ENCODE measurements around the gene MMS22L. TPM values are rescaled to one million over a fixed set of nuclear protein-coding genes. Genes with fewer than 3 reads are reported as not detected.

Gene MMS22L
- total RNA-seq, 1 donor from 2014 or later, result 49.7 TPM

DNA sequence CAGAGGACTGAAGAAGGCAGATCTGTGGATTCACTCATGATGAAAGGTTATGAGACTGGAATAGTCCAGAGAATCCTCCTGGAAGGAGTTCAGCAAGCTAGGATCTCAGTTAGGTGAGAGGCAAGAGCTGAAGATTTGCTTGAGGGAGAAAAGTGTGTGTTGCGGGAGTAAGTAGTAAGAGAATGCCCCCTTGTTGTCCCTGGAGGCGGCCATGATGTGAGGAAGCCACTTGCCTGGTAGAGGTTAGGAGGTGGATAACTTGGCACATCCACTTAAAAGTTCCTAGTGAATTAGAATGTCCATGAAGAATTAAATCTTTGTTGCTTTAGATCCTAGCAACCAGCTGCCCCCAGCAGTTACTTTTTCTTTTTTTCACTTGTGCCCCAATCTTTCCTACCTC lies 162.5 kb downstream of the MMS22L start:
- Mint-ChIP-seq H3K4me1 (ENCODE audit: low read depth) (no peaks in the 10 kb centered on the region), H3K27me3 (ENCODE audit: insufficient read depth) (peaks cover 2% of the 10 kb centered on the region), H3K9me3 (no peaks in the 10 kb centered on the region), H3K27ac (no peak overlapping the region), H3K36me3 (ENCODE audit: low read depth) (no peaks in the 10 kb centered on the region), H3K4me3 (no peak overlapping the region)
- no peak for DNase-seq (ENCODE audit: low spot score)
- intact Hi-C loops (cut with micrococcal nuclease), result no loop called here

DNA sequence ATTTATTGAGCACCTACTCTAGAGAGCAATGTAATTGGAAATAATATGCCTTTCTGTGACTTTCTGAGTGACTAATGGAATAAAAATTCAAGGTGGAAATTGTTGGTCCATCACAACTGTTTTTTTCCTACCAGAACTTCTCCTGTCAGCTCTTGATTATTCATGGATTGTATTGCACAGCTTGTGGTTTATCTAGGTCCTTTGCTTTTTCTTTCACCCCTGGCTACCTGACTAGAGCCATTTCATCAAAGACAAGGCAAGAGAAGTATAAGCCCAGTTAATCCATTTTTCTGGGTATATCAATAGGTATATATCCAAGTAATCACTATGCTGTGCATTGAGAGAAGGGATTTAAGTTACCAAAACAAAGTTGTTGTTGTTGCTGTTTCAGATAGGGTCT lies 168.4 kb downstream of the MMS22L start:
- Mint-ChIP-seq H3K36me3 (ENCODE audit: low read depth) (no peaks in the 10 kb centered on the region), H3K4me1 (ENCODE audit: low read depth) (peaks cover 17% of the 10 kb centered on the region), H3K4me3 (no peak overlapping the region), H3K27ac (no peak overlapping the region), H3K27me3 (ENCODE audit: insufficient read depth) (peaks cover 3% of the 10 kb centered on the region), H3K9me3 (no peaks in the 10 kb centered on the region)
- intact Hi-C loops (cut with micrococcal nuclease), result loop anchor here (5.0 kb wide), 1 partner anchor 207 kb away; no protein-coding TSS in a partner anchor
- DNase-seq (ENCODE audit: low spot score), result no peak

DNA sequence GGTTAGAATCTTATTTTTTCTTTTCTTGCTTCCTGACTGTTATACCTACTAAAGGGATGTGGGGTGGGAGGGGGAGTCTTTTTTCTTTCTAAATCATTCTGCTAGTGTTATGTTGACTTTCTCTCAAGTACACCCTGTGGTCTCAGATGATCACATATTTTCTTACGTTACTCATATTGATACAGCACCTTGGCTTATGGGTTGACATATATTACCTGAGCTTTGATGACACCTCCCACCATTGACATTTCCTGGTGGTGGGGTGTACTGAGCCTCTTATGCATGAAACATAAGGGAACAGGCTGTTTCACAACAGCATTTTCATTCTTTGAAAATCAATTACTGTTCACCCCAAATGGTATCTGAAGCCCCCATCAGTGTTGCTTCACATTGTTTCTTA lies 169.8 kb downstream of the MMS22L start:
- no peak for DNase-seq (ENCODE audit: low spot score)
- no peak overlapping the region for H3K4me3 Mint-ChIP-seq
- peaks cover 17% of the 10 kb centered on the region for H3K4me1 Mint-ChIP-seq (ENCODE audit: low read depth)
- no peaks in the 10 kb centered on the region for H3K9me3 Mint-ChIP-seq
- H3K36me3 Mint-ChIP-seq (ENCODE audit: low read depth), result no peaks in the 10 kb centered on the region
- H3K27me3 Mint-ChIP-seq (ENCODE audit: insufficient read depth), result peaks cover 1% of the 10 kb centered on the region
- no peak overlapping the region for H3K27ac Mint-ChIP-seq
- intact Hi-C loops (cut with micrococcal nuclease), result loop anchor here (1.0 to 5.0 kb wide), 3 partner anchors 24 to 206 kb away; no protein-coding TSS in a partner anchor

DNA sequence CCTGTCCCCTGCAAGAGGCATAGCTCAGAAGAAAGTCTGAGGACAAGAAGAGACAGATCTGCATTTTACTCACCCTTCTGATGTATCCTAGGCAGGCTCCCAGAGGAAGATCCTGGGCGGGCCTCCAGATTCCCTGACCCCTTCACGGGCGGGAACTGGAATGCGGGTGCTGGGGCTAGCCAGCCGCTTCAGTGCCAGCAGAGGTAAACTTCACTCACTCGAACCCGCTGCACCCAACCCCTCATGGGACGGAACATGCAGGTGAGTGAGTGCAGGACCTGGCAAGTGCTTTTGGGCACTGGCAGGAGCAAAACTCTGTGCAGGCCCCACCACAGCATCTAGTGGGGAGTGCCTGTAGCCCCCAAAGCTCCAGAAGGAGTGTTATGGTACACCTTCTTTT lies 171.8 kb downstream of the MMS22L start:
- Mint-ChIP-seq H3K4me3 (no peak overlapping the region), H3K9me3 (no peaks in the 10 kb centered on the region), H3K36me3 (ENCODE audit: low read depth) (no peaks in the 10 kb centered on the region), H3K27me3 (ENCODE audit: insufficient read depth) (peaks cover 1% of the 10 kb centered on the region), H3K27ac (no peak overlapping the region), H3K4me1 (ENCODE audit: low read depth) (peaks cover 17% of the 10 kb centered on the region)
- DNase-seq (ENCODE audit: low spot score), result no peak
- intact Hi-C loops (cut with micrococcal nuclease), result loop anchor here (5.0 kb wide), 1 partner anchor 204 kb away; no protein-coding TSS in a partner anchor

DNA sequence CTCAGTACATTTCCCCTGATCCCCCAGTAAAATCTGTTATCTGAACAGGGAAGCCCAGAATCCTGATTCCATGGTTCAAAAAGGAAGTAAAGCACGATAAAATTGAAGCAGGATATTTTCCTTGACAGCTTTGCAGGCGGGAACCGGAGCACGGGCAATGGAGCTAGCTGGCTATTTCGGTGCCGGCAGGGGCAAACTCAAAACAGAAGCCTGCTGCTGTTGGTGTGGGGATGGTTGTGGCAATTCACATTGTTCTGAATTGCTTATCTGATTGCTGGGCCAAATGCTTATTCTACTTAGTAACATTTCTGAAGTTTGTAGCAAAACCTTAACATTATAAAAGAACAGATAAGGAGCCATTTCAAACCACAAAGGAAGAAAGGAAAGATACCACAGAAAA lies 172.4 kb downstream of the MMS22L start:
- Mint-ChIP-seq H3K36me3 (ENCODE audit: low read depth) (no peaks in the 10 kb centered on the region), H3K4me3 (no peak overlapping the region), H3K9me3 (no peaks in the 10 kb centered on the region)

DNA sequence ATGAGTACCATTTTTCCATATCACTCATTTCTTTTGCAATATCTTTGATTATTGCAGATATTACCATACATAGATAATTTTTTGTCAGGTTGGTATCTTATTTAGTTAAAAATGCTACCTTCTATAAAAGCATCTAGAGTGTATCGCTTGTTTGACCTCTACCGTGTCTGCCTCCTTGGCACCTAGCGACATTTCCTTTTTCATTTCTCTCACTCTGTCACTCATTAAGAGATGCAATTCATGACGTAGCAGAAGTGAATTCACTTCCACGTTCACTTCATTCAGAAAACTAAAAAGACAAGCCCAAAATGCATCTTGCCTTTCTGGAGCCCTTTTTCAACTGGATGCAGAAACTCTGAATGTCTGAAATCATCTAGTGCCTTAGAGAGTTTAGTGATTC lies 172.9 kb downstream of the MMS22L start:
- Mint-ChIP-seq H3K27ac (no peak overlapping the region), H3K27me3 (ENCODE audit: insufficient read depth) (peaks cover 1% of the 10 kb centered on the region), H3K4me3 (no peak overlapping the region), H3K4me1 (ENCODE audit: low read depth) (peaks cover 17% of the 10 kb centered on the region), H3K36me3 (ENCODE audit: low read depth) (no peaks in the 10 kb centered on the region), H3K9me3 (no peaks in the 10 kb centered on the region)
- no peak for DNase-seq (ENCODE audit: low spot score)
- intact Hi-C loops (cut with micrococcal nuclease), result loop anchor here (5.0 kb wide), 1 partner anchor 203 kb away; no protein-coding TSS in a partner anchor

More for the DNA sequence above, 172.4 kb downstream of the MMS22L start:
- Mint-ChIP-seq H3K27me3 (ENCODE audit: insufficient read depth) (peaks cover 1% of the 10 kb centered on the region), H3K4me1 (ENCODE audit: low read depth) (peaks cover 17% of the 10 kb centered on the region), H3K27ac (no peak overlapping the region)
- no peak for DNase-seq (ENCODE audit: low spot score)
- intact Hi-C loops (cut with micrococcal nuclease), result loop anchor here (5.0 kb wide), 1 partner anchor 203 kb away; no protein-coding TSS in a partner anchor

DNA sequence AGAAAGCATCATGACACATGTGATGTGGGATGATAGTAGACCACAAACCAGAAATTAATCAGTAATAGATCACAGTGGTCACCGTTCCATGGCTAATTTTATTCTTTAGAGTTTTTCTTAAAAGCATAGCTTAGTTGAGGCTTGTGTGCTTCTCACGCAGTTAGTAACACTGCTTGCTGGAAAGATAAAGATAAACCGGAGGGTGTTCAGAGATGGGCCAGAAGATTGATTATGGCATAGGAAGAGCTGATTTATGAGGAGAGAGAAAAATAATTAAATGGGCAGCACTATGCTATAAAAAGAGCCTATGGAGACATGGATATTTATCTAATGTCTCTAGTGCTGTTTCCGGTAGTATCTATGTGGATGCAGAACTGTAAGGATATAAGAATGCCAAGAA lies 173.6 kb downstream of the MMS22L start:
- Mint-ChIP-seq H3K4me3 (no peak overlapping the region), H3K4me1 (ENCODE audit: low read depth) (peaks cover 17% of the 10 kb centered on the region), H3K27ac (no peak overlapping the region), H3K36me3 (ENCODE audit: low read depth) (no peaks in the 10 kb centered on the region), H3K9me3 (no peaks in the 10 kb centered on the region), H3K27me3 (ENCODE audit: insufficient read depth) (peaks cover under 1% of the 10 kb centered on the region)
- no peak for DNase-seq (ENCODE audit: low spot score)
- intact Hi-C loops (cut with micrococcal nuclease), result no loop called here

DNA sequence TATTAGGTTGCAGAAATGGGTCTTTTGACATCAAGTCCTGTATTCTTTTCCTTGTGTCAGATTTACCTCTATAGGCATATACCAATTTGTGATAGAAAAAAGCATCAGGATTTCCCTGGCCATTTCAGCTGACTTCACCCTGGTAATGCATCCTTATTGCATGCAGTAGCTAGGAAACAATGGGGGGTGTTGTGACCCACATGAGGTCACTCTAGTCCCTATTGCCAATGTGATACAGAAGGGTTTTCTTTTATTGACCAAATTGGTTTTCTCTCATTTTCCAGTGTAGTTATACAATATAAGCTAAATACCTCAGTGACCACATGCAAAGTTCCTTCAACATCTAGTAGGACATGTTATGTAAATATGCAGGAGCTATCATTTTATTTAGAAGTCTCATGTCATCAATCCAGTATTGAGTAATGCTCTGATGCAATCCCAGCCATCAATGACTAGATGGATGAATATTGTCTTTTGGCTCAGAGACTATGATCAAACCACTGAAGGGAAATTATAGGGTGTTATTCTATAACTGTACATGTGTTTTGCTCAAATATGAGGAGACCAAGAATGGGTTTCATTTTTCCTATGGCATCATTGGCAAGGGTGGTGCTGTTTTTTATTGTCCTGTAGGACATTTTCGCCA lies 180.7 kb downstream of the MMS22L start:
- no peak overlapping the region for H3K4me3 Mint-ChIP-seq
- no peaks in the 10 kb centered on the region for H3K27me3 Mint-ChIP-seq (ENCODE audit: insufficient read depth)
- H3K27ac Mint-ChIP-seq, result no peak overlapping the region
- DNase-seq (ENCODE audit: low spot score), result no peak
- intact Hi-C loops (cut with micrococcal nuclease), result no loop called here
- H3K36me3 Mint-ChIP-seq (ENCODE audit: low read depth), result peaks cover 4% of the 10 kb centered on the region
- H3K4me1 Mint-ChIP-seq (ENCODE audit: low read depth), result peaks cover 11% of the 10 kb centered on the region
- H3K9me3 Mint-ChIP-seq, result no peaks in the 10 kb centered on the region

DNA sequence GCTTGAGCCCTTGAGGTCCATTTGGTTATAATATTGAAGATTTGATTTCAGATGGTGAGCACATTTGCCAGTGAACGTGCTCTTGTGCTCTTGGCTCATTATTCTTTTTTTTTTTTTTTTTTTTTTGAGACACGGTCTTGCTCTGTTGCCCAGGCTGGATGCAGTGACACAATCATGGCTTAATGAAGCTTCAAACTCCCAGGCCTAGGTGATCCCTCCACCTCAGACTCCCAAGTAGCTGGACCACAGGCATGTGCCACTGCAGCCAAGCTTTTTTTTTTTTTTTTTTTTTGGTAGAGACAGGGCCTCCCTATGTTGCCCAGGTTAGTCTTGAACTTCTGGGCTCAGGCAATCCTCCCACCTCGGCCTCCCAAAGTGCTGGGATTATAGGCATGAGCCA lies 182.3 kb downstream of the MMS22L start:
- no peaks in the 10 kb centered on the region for H3K27me3 Mint-ChIP-seq (ENCODE audit: insufficient read depth)
- no peaks in the 10 kb centered on the region for H3K9me3 Mint-ChIP-seq
- H3K4me1 Mint-ChIP-seq (ENCODE audit: low read depth), result peaks cover 18% of the 10 kb centered on the region
- DNase-seq (ENCODE audit: low spot score), result no peak
- H3K36me3 Mint-ChIP-seq (ENCODE audit: low read depth), result peaks cover 4% of the 10 kb centered on the region
- no peak overlapping the region for H3K27ac Mint-ChIP-seq
- no peak overlapping the region for H3K4me3 Mint-ChIP-seq
- intact Hi-C loops (cut with micrococcal nuclease), result no loop called here

DNA sequence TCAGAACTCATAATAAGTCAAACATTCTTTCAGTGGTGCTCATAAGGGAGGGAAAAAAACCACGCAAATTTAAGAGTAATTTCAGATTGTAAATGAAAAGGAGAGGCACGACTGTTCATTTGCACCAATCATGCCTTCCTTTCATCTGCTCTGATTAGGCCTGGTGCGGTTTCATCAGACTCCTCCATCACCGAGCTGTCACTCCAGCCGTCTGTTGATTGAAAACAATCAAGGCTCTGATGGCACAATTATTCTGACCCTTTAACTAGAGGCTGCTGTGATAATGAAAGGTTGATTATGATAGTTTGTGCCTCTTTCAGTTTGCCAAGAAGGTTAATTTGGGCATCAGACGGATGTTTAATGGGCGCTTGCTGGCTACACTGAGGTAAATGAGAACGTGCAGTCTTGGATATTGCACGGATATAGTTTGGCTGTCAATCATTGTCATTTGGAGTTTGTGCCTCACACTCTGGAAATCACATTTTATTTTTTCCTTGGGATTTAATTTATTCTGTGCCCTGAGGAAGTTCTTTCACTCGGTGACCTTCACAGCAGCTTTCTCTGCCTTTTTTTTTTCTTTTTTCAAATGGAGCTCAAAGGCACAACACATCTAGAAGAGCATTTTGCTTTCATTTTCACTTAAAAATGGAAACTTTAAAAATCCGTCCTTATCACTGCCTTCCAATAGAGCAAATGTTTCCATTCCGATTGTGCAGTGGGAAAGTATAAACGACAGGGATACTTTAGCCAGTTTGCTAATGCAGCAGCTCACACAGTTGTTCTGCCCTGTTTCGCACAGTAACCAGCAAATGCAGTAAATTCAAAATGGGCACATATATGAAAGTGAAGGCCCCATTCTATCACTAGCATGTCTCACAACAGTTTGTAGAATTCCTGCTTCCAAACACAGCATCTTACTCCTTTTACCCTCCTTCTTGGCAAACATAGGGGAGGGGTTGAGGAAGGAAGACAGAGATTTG lies 185.7 kb downstream of the MMS22L start:
- Mint-ChIP-seq H3K9me3 (no peaks in the 10 kb centered on the region), H3K27me3 (ENCODE audit: insufficient read depth) (no peaks in the 10 kb centered on the region), H3K27ac (no peak overlapping the region), H3K4me3 (peak overlapping the region; percentile 45), H3K4me1 (ENCODE audit: low read depth) (peaks cover 18% of the 10 kb centered on the region), H3K36me3 (ENCODE audit: low read depth) (peaks cover 4% of the 10 kb centered on the region)
- intact Hi-C loops (cut with micrococcal nuclease), result no loop called here
- no peak for DNase-seq (ENCODE audit: low spot score)

DNA sequence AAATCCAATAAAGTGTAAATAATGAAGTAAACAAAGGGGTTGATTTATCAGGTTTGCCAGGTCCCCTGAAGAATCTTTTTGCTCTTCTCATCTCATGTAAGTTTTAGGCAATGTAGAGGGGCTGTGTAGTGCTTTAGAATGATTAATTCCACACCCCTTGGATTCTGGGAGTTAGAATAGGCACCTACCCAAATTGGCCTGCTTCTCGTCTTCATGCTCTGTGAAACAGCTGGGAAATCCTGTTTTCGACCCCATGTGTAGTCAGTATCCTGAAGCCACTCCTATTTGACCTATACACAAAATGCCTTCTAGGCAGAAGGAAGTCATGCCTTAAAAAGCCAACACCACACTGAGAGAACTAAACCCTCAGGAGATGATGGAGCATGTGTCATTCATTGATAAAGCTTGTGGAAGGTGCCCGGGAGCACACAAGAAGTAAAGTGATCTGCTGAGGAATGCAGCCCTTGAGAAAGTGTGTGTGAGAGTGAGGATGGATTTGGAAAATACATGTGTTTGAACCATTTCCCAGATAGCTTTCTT lies 187.6 kb downstream of the MMS22L start:
- Mint-ChIP-seq H3K27me3 (ENCODE audit: insufficient read depth) (no peaks in the 10 kb centered on the region), H3K36me3 (ENCODE audit: low read depth) (peaks cover 4% of the 10 kb centered on the region), H3K4me3 (no peak overlapping the region), H3K4me1 (ENCODE audit: low read depth) (peaks cover 18% of the 10 kb centered on the region), H3K9me3 (no peaks in the 10 kb centered on the region), H3K27ac (no peak overlapping the region)
- intact Hi-C loops (cut with micrococcal nuclease), result no loop called here
- DNase-seq (ENCODE audit: low spot score), result no peak

DNA sequence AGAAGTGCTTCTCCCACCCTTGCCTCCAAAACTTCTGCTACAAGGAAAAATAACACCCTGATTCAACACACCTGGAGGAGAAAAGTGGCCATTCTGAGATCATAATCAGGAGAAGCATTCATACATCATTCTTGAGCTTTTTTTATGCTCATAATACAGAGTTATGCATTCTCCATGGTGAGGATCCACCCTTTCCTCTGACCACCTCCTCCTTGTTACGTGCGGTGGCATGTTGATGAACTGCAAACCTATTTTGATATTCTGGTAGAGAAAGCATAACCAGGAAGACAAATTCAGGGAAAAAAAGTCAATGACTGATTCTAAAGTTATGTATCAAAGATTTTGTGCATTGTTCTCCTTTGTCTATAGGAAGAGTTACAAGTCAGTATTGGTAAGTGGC lies 188.6 kb downstream of the MMS22L start:
- no peaks in the 10 kb centered on the region for H3K9me3 Mint-ChIP-seq
- no peak overlapping the region for H3K27ac Mint-ChIP-seq
- no peak overlapping the region for H3K4me3 Mint-ChIP-seq
- DNase-seq (ENCODE audit: low spot score), result no peak
- H3K4me1 Mint-ChIP-seq (ENCODE audit: low read depth), result peaks cover 18% of the 10 kb centered on the region
- intact Hi-C loops (cut with micrococcal nuclease), result no loop called here
- peaks cover 2% of the 10 kb centered on the region for H3K36me3 Mint-ChIP-seq (ENCODE audit: low read depth)
- no peaks in the 10 kb centered on the region for H3K27me3 Mint-ChIP-seq (ENCODE audit: insufficient read depth)
